Stimulated activated CD4-positive, alpha-beta T cell treated with anti-CD3 and anti-CD28 coated beads, Interleukin-1b, Interleukin-23, amount 100 ng/mL, for 24 hours (primary cell): ENCODE measurements around the gene IGFBP7.

Experiments
- DNase-seq, 4 experiments: peaks; one replicate each; pipeline ENCODE4 v3.0.0-alpha.2; 2020; ENCODE audit warnings: low read depth in 4 of 4, low spot score in 1 of 4

The IGFBP7 gene, protein sequence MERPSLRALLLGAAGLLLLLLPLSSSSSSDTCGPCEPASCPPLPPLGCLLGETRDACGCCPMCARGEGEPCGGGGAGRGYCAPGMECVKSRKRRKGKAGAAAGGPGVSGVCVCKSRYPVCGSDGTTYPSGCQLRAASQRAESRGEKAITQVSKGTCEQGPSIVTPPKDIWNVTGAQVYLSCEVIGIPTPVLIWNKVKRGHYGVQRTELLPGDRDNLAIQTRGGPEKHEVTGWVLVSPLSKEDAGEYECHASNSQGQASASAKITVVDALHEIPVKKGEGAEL

DNA sequence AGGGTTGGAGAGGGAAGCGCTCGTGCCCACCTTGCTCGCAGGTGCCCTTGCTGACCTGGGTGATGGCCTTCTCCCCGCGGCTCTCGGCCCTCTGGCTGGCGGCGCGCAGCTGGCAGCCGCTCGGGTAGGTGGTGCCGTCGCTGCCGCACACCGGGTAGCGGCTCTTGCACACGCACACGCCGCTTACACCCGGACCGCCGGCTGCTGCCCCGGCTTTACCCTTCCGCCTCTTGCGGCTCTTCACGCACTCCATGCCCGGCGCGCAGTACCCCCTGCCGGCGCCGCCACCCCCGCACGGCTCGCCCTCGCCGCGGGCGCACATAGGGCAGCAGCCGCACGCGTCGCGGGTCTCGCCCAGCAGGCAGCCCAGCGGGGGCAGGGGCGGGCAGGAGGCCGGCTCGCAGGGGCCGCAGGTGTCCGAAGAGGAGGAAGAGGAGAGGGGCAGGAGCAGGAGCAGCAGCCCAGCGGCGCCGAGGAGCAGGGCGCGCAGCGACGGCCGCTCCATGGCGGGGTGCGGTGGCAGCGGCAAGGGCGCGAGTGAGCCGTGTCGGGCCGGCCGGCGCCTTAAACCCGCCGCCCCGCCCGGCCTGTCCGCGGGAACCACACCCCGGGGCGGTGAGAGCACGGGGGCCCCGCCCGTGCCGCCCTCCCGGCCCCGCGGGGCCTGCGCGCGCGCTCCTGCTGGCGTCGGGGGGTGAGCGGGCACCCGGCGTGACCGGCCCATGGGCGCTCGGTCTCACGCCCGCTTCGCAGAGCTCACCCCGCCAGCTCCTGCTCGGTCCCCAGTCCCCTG is at the start of gene IGFBP7:
IGFBP7 (minus strand) TSS at position 539 of the 793 bp plus-strand sequence; CDS start at position 505, 34 bp downstream.
- DNase-seq, result no peak

DNA sequence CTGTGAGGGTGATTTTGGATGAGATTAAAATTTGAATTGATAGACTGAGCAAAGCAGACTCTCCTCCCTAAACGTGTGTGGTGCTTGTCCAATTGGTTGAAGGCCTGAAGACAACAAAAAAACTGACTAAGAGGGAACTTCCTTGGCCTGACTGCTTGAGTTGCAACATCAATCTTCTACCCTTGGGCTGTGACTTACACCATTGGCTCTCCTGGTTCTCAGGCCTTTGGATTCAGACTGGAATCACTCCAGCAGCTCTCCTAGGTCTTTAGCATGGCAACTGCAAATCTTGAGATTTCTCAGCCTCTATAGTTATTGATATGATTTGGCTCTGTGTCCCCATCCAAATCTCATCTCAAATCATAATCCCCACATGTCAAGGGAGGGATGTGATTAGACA is 49.7 kb upstream of the IGFBP7 start:
- no peak for DNase-seq

DNA sequence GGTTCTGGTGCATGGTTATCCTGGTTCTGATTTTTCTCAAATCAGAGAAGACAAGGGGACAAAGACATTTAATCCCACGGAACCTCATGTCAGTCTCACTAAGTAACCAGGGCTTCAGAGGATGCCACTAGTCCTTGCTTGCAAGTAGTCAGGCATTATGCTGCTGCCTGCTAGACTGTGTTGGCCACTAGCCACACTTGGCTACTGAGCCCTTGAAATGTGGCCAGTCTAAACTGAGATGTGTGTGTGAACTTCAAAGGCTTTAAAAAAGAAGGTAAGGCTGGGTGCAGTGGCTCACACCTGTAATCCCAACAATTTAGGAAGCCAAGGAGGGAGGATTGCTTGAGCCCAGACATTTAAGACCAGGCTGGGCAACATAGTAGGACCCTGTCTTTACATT is 48.6 kb upstream of the IGFBP7 start:
- no peak for DNase-seq

DNA sequence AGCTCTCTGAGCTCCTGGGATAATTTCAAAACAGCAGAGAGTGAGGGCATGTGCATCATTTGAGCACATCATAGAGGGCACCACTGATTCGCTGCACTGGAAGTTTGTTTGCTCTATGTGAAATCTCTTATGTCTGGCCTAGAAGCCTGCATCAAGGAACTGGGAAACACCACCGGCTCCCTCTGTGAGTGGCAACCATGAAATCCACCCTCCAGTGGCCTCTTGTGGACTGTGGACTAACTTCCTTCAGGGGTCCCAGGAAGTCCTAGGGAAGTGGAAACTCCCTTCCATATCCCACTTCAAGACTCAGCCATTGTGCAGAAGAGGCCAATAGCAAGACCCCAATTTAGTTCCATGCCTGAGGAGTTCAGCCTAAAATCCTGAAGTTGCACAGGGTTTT is 48.0 kb upstream of the IGFBP7 start:
- no peak for DNase-seq

DNA sequence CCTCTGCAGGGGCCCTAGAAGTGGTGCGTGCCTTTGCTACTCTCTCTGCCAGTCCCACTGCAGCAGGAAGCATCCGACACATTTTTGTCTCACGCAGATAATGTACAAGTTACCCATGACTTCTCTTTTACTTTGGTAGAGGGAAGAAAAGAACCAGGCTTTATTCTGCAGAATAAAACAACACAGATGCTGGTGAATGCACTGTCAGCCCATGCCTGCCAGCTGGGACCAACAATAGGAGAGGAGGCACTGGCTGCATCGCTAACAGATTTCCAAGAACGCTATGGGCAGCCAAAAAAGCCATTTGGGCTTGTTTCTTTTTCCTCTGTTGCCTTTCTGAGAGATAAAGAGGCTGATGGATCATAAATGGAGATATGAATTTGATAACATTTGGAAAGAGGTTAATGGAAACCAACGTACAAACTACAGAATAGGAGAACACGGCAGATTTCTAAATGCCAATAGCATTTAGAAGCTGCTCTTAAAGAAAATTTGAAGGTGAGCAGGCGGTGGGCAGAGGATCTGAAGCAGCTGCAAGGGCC is 47.5 kb upstream of the IGFBP7 start:
- no peak for DNase-seq

DNA sequence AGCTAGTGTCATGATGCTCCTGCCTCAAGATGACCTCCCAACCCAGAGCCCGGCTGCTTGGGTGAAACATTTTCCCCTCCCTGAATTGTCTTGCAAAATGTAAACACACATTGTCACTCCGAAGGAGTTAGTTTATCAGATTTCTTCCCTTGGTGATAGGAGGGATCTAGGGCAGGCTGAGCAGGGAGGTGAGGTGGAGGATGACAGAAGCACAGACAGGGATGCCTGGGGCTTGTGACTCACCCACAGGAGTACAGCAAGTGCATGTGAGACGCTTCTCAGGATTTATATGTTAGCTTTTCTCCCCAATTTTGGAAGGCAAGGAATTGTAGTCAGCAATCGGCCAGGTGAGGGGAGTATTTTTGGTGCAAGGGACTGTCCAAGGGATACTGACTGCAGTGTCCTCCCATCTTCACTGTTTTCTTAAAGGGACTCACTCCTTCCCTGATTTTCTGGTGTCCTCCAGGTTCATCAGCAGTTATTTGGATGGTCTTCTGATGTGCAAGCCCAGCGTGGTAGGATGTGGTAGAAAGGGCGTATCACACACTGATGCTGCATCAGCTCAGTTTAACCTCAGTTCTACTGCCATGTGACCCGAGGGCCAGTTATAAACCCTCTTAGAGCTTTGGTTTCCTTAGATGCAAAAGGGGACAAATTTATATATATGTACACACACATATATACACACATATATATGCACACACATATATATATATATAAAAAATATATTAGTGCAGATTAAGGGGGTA is 46.2 kb upstream of the IGFBP7 start:
- DNase-seq, result no peak

DNA sequence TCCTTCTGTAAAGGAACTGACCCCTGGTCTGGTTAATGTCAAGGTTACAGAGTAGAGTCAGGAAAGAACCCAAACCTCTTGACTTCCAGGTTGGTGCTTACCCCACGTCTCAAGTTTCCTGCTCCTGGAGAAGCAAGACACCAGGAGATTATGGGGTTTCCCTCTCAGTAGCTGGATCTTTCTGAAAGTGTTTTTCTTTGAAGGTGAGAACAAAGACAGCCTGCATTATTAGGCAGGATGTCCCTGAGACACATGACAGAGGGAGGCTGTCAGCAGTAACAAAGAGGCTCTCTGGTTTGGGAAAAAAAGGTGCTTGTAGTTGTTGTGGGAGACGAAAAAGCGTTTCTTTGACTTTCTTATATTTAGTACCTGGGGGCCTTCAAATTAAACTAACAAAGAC is 44.7 kb upstream of the IGFBP7 start:
- no peak for DNase-seq

DNA sequence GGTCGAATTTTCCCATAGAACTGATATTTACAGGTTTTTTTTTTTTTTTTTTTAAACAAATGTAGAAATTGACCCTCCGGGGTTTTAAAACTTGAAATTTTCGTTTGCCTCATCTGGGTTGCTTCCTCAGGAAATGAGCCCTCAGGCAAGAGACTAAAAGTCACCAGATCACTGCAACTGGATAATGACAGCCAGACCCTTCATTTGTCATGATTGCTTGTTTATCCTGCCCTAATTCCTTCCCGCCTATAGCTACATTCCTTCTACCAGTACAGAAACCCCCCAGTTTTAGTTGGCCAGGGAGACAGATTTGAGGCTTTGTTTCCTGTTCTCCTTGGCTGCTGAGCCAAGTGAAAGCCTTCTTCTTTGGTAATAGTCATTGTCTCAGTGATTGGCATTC is 44.0 kb upstream of the IGFBP7 start:
- DNase-seq, result no peak

DNA sequence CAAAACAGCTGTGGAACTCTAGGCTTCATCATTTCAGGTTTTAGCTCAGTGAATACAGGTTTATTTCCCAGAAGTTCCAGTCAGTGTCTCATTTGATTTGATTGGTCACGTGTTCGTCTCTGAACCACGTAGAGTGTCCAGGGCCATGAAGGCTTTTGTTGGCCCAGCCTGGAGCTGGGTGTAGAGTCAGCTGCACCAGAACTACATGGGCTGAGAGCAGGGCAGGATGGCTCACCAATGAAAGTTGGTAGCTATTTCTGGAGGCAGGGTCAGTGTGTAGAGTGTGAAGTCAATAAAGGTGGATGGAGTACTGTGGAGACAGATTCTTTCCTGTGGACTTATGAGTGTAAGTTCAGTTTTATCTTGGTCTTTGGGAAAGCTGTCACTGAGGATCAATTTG is 43.0 kb upstream of the IGFBP7 start:
- no peak for DNase-seq

DNA sequence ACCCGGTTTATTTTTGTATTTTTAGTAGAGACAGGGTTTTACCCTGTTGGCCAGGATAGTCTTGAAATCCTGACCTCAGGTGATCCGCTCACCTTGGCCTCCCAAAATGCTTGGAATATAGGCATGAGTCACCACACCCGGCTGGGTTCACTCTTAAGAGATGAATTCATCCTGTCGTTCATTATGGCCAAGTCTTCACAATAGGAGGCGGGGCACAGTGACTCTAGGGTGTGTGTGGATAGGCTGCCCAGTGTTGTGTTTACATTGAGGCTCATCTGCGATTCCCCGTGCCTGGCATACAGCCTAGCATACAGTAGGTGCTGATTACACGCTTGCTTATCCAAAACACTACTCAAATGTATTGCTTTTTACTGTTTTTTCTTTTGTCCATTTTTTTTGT is 41.3 kb upstream of the IGFBP7 start:
- DNase-seq, result no peak

DNA sequence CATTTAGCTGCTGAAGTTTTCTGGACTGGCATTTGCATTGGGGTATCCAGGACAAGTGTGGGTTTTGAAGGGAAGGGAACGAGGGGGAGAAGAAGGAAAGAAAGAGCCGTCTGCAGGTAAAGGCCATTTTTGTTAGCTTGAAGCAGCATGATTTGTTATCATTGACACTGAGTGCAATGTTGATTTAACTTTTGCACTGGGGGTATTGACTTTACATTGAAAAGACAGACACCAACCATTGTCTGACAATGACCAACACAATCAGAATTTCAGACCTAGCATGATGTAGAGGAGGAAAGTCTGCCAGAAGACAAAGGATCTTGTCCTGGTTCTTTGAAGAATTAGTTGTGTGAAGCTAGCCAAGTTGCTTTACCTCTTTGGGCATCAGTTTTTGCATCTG is 39.6 kb upstream of the IGFBP7 start:
- no peak for DNase-seq

DNA sequence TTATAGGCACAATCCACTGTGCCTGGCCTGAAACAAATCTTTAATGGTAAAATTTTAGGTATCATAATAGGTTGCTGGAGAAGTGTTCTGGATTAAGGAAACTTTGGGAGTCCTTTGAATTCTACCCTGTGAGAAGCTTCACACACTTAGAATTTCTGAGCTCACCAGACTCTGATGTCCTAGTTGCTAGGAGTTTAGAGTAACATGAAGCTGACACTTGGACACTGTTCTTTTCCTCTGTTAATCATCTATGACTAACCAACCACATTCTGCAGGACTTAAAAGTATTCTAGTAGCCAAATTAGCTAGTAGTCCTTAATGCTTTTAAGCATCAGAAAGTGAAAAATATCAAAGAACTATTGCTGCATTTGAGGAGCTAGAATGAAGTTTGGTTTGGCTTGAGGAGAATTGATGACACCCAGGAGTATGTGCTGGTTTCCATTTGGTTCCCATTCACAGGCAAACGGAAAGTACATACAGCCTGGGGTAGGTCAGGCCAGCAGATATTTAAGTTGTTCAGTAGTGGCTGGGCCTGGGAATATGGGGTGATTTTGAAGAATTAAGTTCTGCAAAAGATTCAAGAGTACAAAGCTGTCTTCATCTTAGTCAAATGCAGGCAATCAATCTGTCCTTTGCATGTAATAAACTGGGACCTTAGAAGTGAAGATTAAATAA is 38.8 kb upstream of the IGFBP7 start:
- no peak for DNase-seq

DNA sequence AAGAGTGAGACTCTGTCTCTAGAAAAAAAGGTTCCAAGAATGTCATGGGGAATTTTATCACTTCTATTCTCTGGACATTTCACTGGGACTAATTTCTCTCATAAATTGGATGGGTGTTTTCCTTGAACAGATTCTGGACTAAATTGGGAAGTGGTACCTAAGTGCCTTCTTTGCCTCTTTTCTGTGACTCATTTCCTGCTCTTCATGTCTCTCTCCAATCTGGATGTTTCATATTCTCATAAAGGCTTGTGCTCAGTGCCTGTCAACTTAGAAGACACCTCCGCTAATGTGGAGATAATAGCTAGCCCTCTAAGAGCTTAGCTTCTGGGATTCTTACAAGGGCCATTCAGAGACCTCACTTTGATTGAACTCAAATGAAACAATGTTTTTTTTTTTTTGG is 38.0 kb upstream of the IGFBP7 start:
- DNase-seq, result no peak

DNA sequence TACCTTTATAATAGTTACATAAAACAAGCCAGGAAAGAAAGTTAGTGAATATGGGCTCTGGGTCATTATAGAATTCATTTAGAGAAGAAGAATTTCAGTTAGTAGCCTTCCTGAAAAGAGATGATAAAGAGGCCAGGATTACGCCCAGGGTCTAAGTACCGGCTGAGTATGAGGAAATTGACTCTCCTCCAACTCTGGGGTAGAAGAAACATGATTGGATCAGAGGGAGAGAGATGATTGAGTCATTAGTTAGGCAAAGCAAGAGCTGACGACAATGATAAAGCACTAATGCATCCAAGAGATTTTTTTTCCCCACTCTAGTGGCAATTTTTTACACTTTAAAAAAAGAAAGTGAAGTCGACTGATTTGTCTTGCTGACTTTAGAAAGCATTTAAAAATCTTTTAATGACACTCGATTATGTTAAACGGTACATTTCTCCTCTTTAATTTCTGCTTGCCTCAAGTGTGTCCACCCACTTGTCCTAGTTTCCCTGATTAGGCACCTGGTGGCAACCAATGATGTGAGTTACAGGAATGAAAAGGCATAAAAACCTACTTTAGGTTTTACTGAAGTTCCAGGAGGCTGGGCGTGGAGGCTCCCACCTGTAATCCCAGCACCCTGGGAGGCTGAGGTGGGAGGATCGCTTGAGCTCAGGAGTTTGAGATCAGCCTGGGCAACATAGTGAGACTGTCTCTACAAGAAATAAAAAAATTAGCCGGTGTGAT is 37.3 kb upstream of the IGFBP7 start:
- DNase-seq, result no peak

DNA sequence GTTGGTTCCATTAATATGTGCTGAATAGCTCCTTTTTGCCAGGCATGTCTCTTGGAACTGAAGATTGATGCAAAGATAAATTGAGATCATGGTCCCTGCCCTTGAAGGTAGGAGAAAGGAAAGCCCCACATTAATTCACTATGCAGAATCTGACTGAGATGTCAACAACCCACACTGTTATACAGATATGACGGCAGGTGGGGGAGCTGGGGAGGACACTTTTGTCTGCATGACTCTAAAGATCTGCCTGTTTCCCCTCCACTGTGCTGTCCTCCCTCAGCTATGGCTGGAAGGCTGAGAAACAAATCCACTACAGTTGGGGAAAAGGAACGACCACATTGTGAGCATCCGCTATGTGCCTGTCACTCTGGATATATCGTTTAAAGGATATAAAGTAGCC is 36.3 kb upstream of the IGFBP7 start:
- DNase-seq, result no peak

DNA sequence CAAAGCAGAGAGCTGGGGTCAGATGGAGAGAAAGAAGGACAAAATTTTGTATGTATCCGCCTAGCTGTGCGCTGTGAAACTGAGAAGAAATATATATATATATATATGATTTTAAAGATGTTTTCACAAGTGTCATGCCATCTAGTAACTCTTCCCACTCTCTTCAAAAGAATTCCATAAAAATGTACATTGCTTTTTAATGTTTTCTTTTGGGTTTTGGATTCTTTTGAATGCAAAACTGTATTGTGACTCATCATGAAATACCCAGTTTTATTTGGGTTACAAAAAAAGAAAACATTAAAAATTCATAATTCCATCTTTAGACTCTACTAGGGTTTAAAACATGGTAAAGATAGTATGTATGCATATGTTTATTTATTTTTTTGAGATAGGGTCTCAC is 34.3 kb upstream of the IGFBP7 start:
- no peak for DNase-seq

DNA sequence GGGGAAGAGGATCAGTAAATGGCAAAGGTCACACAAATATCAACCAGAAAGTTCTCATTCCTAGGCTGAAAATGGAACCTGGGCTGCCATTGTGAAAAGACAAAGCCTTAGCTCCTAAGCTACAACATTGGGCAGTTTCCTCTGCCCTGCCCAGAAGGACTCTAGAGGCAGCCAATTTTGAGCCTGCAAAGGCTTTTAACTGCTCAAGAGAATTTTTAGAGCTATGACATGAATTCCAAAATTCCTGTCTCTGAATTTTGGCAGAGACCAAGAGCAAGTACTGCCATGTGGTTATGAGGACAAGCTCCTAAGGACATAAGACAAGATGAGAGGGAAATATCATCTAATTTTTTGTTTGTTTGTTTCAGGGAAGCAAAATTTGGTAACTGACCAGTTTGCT is 29.6 kb upstream of the IGFBP7 start:
- no peak for DNase-seq

DNA sequence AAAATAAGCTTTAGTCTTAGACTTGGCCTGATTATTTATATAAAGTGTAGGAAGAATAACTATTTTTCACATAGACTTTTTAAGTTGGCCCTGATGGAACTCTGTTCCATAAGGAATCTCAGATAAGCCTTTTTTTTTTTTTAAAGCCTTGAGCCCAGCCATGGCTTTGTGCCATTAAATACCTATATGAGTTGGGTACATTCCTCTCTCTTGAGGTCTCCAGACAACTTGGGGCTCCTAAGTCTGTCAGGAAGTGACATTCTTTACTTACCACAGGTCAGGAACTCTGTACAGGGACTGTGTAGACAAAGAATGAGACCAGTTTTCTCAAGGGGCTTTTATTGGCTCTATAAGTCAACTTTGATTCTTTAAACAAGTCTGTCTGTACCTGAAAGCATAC is 27.1 kb upstream of the IGFBP7 start:
- no peak for DNase-seq

DNA sequence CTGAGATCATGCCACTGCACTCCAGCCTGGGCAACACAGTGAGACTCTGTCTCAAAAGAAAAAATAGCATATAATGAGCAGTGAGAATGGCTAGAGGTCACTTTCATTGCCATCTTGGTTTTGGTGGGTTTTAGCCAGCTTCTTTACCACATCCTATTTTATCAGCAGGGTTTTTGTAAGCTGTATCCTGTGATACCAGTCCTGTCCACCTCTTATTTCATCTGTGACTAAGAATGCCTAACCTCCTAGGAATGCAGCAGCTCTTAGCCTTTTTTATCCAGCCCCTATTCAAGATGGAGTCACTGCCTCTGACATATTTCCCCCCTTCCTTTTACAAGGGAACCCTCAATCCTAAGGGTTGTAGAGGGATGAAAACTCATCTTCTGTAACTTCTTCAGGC is 26.1 kb upstream of the IGFBP7 start:
- no peak for DNase-seq

DNA sequence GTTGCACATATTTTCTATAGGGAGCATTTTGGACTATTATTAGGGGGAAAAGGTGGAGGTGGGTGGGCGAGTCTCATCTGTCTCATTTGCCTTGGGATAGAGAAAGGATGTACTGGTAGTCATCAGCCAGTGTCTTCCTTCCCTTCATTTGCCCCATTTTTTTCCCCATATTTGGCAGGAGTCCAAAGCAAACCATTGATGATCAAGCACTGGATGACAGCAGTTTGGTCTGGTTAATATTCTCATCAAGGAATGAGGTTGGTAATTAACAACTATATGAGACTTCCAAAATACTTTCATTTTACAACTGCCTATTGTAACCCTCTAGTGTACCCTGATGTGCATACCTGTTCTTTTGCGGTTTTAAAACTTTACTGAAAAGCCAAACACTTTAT is 22.6 kb upstream of the IGFBP7 start:
- no peak for DNase-seq
